ENCODE measurements around the gene MRPS35. TPM values are rescaled to one million over a fixed set of nuclear protein-coding genes. Genes with fewer than 3 reads are reported as not detected.

Gene MRPS35
- total RNA-seq, 2 experiments from 2014 or later = 62.8 to 65.2 TPM

GRCh38 chr12:27766587-27766986, 56.0 kb downstream of the MRPS35 start:
- ChIA-PET CTCF (no interaction called here), POLR2A (no interaction called here)

- ChIA-PET CTCF (no interaction called here), POLR2A (no interaction called here)
Observed at GRCh38 chr12:27769142-27769673, 58.6 kb downstream of the MRPS35 start.

- CTCF ChIA-PET = no interaction called here
Observed at GRCh38 chr12:27771481-27772327, 61.1 kb downstream of the MRPS35 start.

GRCh38 chr12:27772328-27773049, 61.9 kb downstream of the MRPS35 start:
- POLR2A ChIA-PET = interaction anchor here (0.6 kb wide), 1 partner anchor 379 kb away, joined by 4 read pairs; no protein-coding TSS in a partner anchor
- CTCF ChIA-PET = no interaction called here

More at GRCh38 chr12:27771481-27772327, 61.1 kb downstream of the MRPS35 start:
- POLR2A ChIA-PET = interaction anchor here (0.6 kb wide), 1 partner anchor 378 kb away, joined by 4 read pairs; no protein-coding TSS in a partner anchor

GRCh38 chr12:27777141-27777540, 66.5 kb downstream of the MRPS35 start:
- ChIA-PET POLR2A (no interaction called here), CTCF (interaction anchor here (1.0 to 1.2 kb wide), 2 partner anchors 17 to 45 kb away, joined by 3 to 4 read pairs; no protein-coding TSS in a partner anchor)

- ChIA-PET CTCF (no interaction called here), POLR2A (interaction anchor here (0.7 kb wide), 1 partner anchor 95 kb away, joined by 3 read pairs; no protein-coding TSS in a partner anchor)
Observed at GRCh38 chr12:27778206-27778605, 67.6 kb downstream of the MRPS35 start.

GRCh38 chr12:27779416-27779919, 68.8 kb downstream of the MRPS35 start:
- ChIA-PET POLR2A (interaction anchor here (0.9 to 2.2 kb wide), 2 partner anchors 42 to 69 kb away, joined by 3 to 9 read pairs; partner anchors contain the start of gene MRPS35), CTCF (interaction anchor here (0.7 to 2.6 kb wide), 3 partner anchors 9 to 1161 kb away, joined by 3 to 15 read pairs (median 3); no protein-coding TSS in a partner anchor)

- POLR2A ChIA-PET = interaction anchor here (0.9 to 2.2 kb wide), 2 partner anchors 42 to 70 kb away, joined by 3 to 9 read pairs; partner anchors contain the start of gene MRPS35
Observed at GRCh38 chr12:27779920-27780611, 69.4 kb downstream of the MRPS35 start, which contains the start of the genes KLHL42 and MANSC4. Gene KLHL42 (plus strand): TSS chr12:27780233. CDS start chr12:27780331, 98 bp downstream. Gene MANSC4 (minus strand): TSS chr12:27780236. CDS start chr12:27771276, 8,960 bp downstream.

GRCh38 chr12:27780612-27781408, 70.2 kb downstream of the MRPS35 start:
- CTCF ChIA-PET = interaction anchor here (1.2 to 2.6 kb wide), 2 partner anchors 10 to 40 kb away, joined by 3 to 15 read pairs; no protein-coding TSS in a partner anchor

More at GRCh38 chr12:27779920-27780611, 69.4 kb downstream of the MRPS35 start, which contains the start of the genes KLHL42 and MANSC4:
- CTCF ChIA-PET = interaction anchor here (1.2 to 2.6 kb wide), 2 partner anchors 9 to 41 kb away, joined by 3 to 15 read pairs; no protein-coding TSS in a partner anchor

GRCh38 chr12:27781680-27782079, 71.0 kb downstream of the MRPS35 start:
- ChIA-PET POLR2A (no interaction called here), CTCF (no interaction called here)

More at GRCh38 chr12:27780612-27781408, 70.2 kb downstream of the MRPS35 start:
- POLR2A ChIA-PET = interaction anchor here (2.2 kb wide), 1 partner anchor 41 kb away, joined by 9 read pairs; no protein-coding TSS in a partner anchor

- ChIA-PET POLR2A (no interaction called here), CTCF (no interaction called here)
Observed at GRCh38 chr12:27782481-27782880, 71.8 kb downstream of the MRPS35 start.

- ChIA-PET CTCF (interaction anchor here (2.1 kb wide), 1 partner anchor 36 kb away, joined by 5 read pairs; no protein-coding TSS in a partner anchor), POLR2A (interaction anchor here (1.0 kb wide), 1 partner anchor 36 kb away, joined by 3 read pairs; no protein-coding TSS in a partner anchor)
Observed at GRCh38 chr12:27785882-27786570, 75.4 kb downstream of the MRPS35 start.

- POLR2A ChIA-PET = interaction anchor here (0.6 kb wide), 1 partner anchor 15 kb away, joined by 5 read pairs; no protein-coding TSS in a partner anchor
Observed at GRCh38 chr12:27787559-27787958, 76.9 kb downstream of the MRPS35 start.

GRCh38 chr12:27790179-27790578, 79.5 kb downstream of the MRPS35 start:
- CTCF ChIA-PET = no interaction called here
- POLR2A ChIA-PET = no interaction called here

More at GRCh38 chr12:27787559-27787958, 76.9 kb downstream of the MRPS35 start:
- CTCF ChIA-PET = interaction anchor here (0.8 to 2.1 kb wide), 2 partner anchors 34 to 55 kb away, joined by 3 to 5 read pairs; no protein-coding TSS in a partner anchor

GRCh38 chr12:27794818-27795584, 84.4 kb downstream of the MRPS35 start:
- POLR2A ChIA-PET = interaction anchor here (0.6 kb wide), 1 partner anchor 517 kb away, joined by 3 read pairs; no protein-coding TSS in a partner anchor
- CTCF ChIA-PET = interaction anchor here (0.6 kb wide), 1 partner anchor 36 kb away, joined by 4 read pairs; no protein-coding TSS in a partner anchor

- ChIA-PET CTCF (no interaction called here), POLR2A (no interaction called here)
Observed at GRCh38 chr12:27796128-27796527, 85.5 kb downstream of the MRPS35 start.
